ENCODE data around the gene RCC2. TPM values are rescaled to one million over a fixed set of nuclear protein-coding genes. Genes with fewer than 3 reads are reported as not detected.

The RCC2 gene
- total and polyA plus RNA-seq, 4 donors, result 2.1 to 36.7 (median 8.1) TPM

GRCh38 chr1:17401841-17402240 lies 37.6 kb downstream of the RCC2 start:
- WGBS, result 63% methylated on average over 4 of the region's 4 CpGs
- TF ChIP-seq ZBTB33 (IDR thresholded peaks at IDR 0.05), result no peak
- TF ChIP-seq GABPA (IDR thresholded peaks at IDR 0.05 in 1 of 2, conservative IDR thresholded peaks at IDR 0.05 in 1 of 2), result no peak
- Histone ChIP-seq H3K27ac (ENCODE audit: low read depth in 1 of 2, low read length in 2 of 2) (no peak overlapping the region), H3K27me3 (ENCODE audit: control insufficient read depth in 4 of 4, insufficient read depth in 4 of 4, low read length in 3 of 4) (no peaks in the 10 kb centered on the region), H3K36me3 (ENCODE audit: control insufficient read depth in 4 of 4, insufficient read depth in 3 of 4, low read depth in 1 of 4, low read length in 3 of 4) (no peaks in the 10 kb centered on the region), H3K4me3 (ENCODE audit: low read depth in 1 of 3, low read length in 3 of 3) (no peak overlapping the region), H3K9ac (ENCODE audit: low read depth in 1 of 2, low read length in 2 of 2) (no peak overlapping the region), H3K4me1 (ENCODE audit: control insufficient read depth in 4 of 4, insufficient read depth in 4 of 4, low read length in 3 of 4) (peaks cover 0 to 4% (median 0%) of the 10 kb centered on the region in 4 donors), H3K9me3 (ENCODE audit: control insufficient read depth in 4 of 4, low read length in 3 of 4) (no peaks in the 10 kb centered on the region)
- no peak for DNase-seq (ENCODE audit: low spot score)

- Histone ChIP-seq H3K27ac (ENCODE audit: low read depth in 1 of 2, low read length in 2 of 2) (no peak overlapping the region), H3K4me3 (ENCODE audit: low read depth in 1 of 3, low read length in 3 of 3) (no peak overlapping the region), H3K27me3 (ENCODE audit: control insufficient read depth in 4 of 4, insufficient read depth in 4 of 4, low read length in 3 of 4) (no peaks in the 10 kb centered on the region), H3K36me3 (ENCODE audit: control insufficient read depth in 4 of 4, insufficient read depth in 3 of 4, low read depth in 1 of 4, low read length in 3 of 4) (no peaks in the 10 kb centered on the region), H3K4me1 (ENCODE audit: control insufficient read depth in 4 of 4, insufficient read depth in 4 of 4, low read length in 3 of 4) (peaks cover 0 to 1% (median 0%) of the 10 kb centered on the region in 4 donors), H3K9me3 (ENCODE audit: control insufficient read depth in 4 of 4, low read length in 3 of 4) (no peaks in the 10 kb centered on the region), H3K9ac (ENCODE audit: low read depth in 1 of 2, low read length in 2 of 2) (no peak overlapping the region)
- no peak for TF ChIP-seq EGR1 (IDR thresholded peaks at IDR 0.05; ENCODE audit: low read depth in 2 of 2)
- TF ChIP-seq HNF4A (conservative IDR thresholded peaks at IDR 0.05), result no peak
- no peak for DNase-seq (ENCODE audit: low spot score)
- WGBS, result 93% methylated on average over 11 of the region's 11 CpGs
Measured at GRCh38 chr1:17400725-17401341, 38.6 kb downstream of the RCC2 start.

- no peak overlapping the region for H3K4me3 ChIP-seq (ENCODE audit: low read depth in 1 of 3, low read length in 3 of 3)
- no peaks in the 10 kb centered on the region for H3K9me3 ChIP-seq (ENCODE audit: control insufficient read depth in 4 of 4, low read length in 3 of 4)
- no peaks in the 10 kb centered on the region for H3K36me3 ChIP-seq (ENCODE audit: control insufficient read depth in 4 of 4, insufficient read depth in 3 of 4, low read depth in 1 of 4, low read length in 3 of 4)
- no peak for TF ChIP-seq TAF1 (conservative IDR thresholded peaks at IDR 0.05)
- no peak for TF ChIP-seq SP1 (IDR thresholded peaks at IDR 0.05)
- TF ChIP-seq YY1 (IDR thresholded peaks at IDR 0.05), result no peak
- TF ChIP-seq NR2F2 (IDR thresholded peaks at IDR 0.05), result no peak
- TF ChIP-seq HNF4G (IDR thresholded peaks at IDR 0.05), result no peak
- no peak for TF ChIP-seq REST (IDR thresholded peaks at IDR 0.05)
- no peak for TF ChIP-seq ATF3 (IDR thresholded peaks at IDR 0.05)
- TF ChIP-seq HNF4A (conservative IDR thresholded peaks at IDR 0.05), result no peak
- TF ChIP-seq ZBTB33 (IDR thresholded peaks at IDR 0.05), result no peak
- no peak for TF ChIP-seq RXRA (IDR thresholded peaks at IDR 0.05)
- no peak for TF ChIP-seq JUND (IDR thresholded peaks at IDR 0.05)
- TF ChIP-seq CTCF (IDR thresholded peaks at IDR 0.05; ENCODE audit: low read depth, low read length, missing input control), result no peak
- TF ChIP-seq FOXA2 (IDR thresholded peaks at IDR 0.05), result no peak
- no peak for TF ChIP-seq RAD21 (IDR thresholded peaks at IDR 0.05)
- 85% methylated on average over 7 of the region's 7 CpGs for WGBS
- no peaks in the 10 kb centered on the region for H3K4me1 ChIP-seq (ENCODE audit: control insufficient read depth in 4 of 4, insufficient read depth in 4 of 4, low read length in 3 of 4)
- H3K9ac ChIP-seq (ENCODE audit: low read depth in 1 of 2, low read length in 2 of 2), result no peak overlapping the region
- H3K27me3 ChIP-seq (ENCODE audit: control insufficient read depth in 4 of 4, insufficient read depth in 4 of 4, low read length in 3 of 4), result no peaks in the 10 kb centered on the region
- no peak for DNase-seq (ENCODE audit: low spot score)
- H3K27ac ChIP-seq (ENCODE audit: low read depth in 1 of 2, low read length in 2 of 2), result no peak overlapping the region
Measured at GRCh38 chr1:17397910-17398695, 41.4 kb downstream of the RCC2 start.
